RWPE2 (cell line): Measurements from ENCODE around the gene VWC2L.
A peak's percentile ranks its signal among the peaks of the same experiment; 100 is the strongest.

ENCODE experiments used
- ATAC-seq: fragments of 200-7000 bp; cut with Tn5 transposase; 3 replicates; pipeline ENCODE4 v1.9.1; 2021; ENCODE audit warnings: low read depth
- DNase-seq: peaks from one replicate; pipeline ENCODE4 v3.0.0-alpha.2; 2020; ENCODE audit warnings: low spot score
- H3K27ac ChIP-seq: fragments of 450-650 bp; 2 replicates; pipeline ENCODE4 v1.5.1; 2017; ENCODE audit warnings: mild to moderate bottlenecking; ENCODE audit not compliant: poor library complexity, severe bottlenecking
- H3K27me3 ChIP-seq: fragments of 250-450 bp; sonication (Bioruptor Pico); 2 replicates; pipeline ENCODE4 v1.5.1; 2021; ENCODE audit warnings: mild to moderate bottlenecking, moderate library complexity; ENCODE audit not compliant: insufficient read depth, poor library complexity, severe bottlenecking
- H3K36me3 ChIP-seq: fragments of 250-450 bp; sonication (Bioruptor Pico); 2 replicates; pipeline ENCODE4 v1.5.1; 2020; ENCODE audit warnings: low read depth, mild to moderate bottlenecking, moderate library complexity
- H3K4me1 ChIP-seq: fragments of 250-450 bp; sonication (Bioruptor Pico); 2 replicates; pipeline ENCODE4 v1.5.1; 2021; ENCODE audit warnings: mild to moderate bottlenecking, moderate library complexity; ENCODE audit not compliant: insufficient read depth, poor library complexity, severe bottlenecking
- H3K4me3 ChIP-seq: fragments of 250-450 bp; sonication (Bioruptor Pico); 2 replicates; pipeline ENCODE4 v1.5.1; 2021; ENCODE audit warnings: mild to moderate bottlenecking, moderate library complexity; ENCODE audit not compliant: severe bottlenecking
- H3K9me3 ChIP-seq: fragments of 250-450 bp; sonication (Bioruptor Pico); 2 replicates; pipeline ENCODE4 v1.5.1; 2021; ENCODE audit warnings: mild to moderate bottlenecking, moderate library complexity; ENCODE audit not compliant: severe bottlenecking
- TF ChIP-seq, protein P1 (sequence below): fragments of 450-650 bp; IDR thresholded peaks from one replicate; pipeline ENCODE4 v1.5.1; 2017; ENCODE audit warnings: mild to moderate bottlenecking, moderate library complexity; ENCODE audit not compliant: poor library complexity, severe bottlenecking

VWC2L gene

GRCh38 chr2:214386720-214387119 lies 24.1 kb upstream of the VWC2L start:
- peaks cover 11% of the 10 kb centered on the region for H3K4me1 ChIP-seq
- H3K9me3 ChIP-seq = no peaks in the 10 kb centered on the region
- H3K36me3 ChIP-seq = no peaks in the 10 kb centered on the region
- no peak overlapping the region for H3K27ac ChIP-seq
- no peak overlapping the region for H3K4me3 ChIP-seq
- H3K27me3 ChIP-seq = no peaks in the 10 kb centered on the region
- no peak for DNase-seq
- ATAC-seq = no peak
- TF ChIP-seq, protein P1, sequence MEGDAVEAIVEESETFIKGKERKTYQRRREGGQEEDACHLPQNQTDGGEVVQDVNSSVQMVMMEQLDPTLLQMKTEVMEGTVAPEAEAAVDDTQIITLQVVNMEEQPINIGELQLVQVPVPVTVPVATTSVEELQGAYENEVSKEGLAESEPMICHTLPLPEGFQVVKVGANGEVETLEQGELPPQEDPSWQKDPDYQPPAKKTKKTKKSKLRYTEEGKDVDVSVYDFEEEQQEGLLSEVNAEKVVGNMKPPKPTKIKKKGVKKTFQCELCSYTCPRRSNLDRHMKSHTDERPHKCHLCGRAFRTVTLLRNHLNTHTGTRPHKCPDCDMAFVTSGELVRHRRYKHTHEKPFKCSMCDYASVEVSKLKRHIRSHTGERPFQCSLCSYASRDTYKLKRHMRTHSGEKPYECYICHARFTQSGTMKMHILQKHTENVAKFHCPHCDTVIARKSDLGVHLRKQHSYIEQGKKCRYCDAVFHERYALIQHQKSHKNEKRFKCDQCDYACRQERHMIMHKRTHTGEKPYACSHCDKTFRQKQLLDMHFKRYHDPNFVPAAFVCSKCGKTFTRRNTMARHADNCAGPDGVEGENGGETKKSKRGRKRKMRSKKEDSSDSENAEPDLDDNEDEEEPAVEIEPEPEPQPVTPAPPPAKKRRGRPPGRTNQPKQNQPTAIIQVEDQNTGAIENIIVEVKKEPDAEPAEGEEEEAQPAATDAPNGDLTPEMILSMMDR = no peak

GRCh38 chr2:214389334-214389733 lies 21.5 kb upstream of the VWC2L start:
- peaks cover under 1% of the 10 kb centered on the region for H3K4me1 ChIP-seq
- no peaks in the 10 kb centered on the region for H3K36me3 ChIP-seq
- no peaks in the 10 kb centered on the region for H3K27me3 ChIP-seq
- H3K27ac ChIP-seq = no peak overlapping the region
- no peak for ATAC-seq
- no peak overlapping the region for H3K4me3 ChIP-seq
- H3K9me3 ChIP-seq = no peaks in the 10 kb centered on the region
- TF ChIP-seq, protein P1 = no peak
- DNase-seq = no peak

DNA sequence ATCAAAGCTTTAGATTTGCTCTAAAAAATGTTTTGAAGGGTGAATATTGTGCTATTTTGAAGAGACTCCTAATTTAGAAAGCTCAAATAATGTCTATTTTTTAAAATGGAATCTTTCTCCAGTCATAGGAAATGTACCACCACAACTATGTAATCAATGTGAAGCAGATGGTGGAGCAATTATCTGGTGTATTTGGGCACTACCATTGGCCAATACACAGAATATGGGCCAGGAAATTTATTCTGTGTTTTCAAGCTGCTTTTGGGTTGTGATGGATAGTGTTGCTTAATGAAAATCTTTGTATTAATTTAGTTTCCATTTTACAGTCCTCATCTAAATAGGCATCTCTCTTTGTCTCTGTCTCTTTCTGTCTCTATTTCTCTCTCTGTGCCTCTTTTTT lies 17.1 kb upstream of the VWC2L start:
- DNase-seq (no peak), ATAC-seq (no peak)
- H3K9me3 ChIP-seq = no peaks in the 10 kb centered on the region
- H3K27ac ChIP-seq = no peak overlapping the region
- no peak overlapping the region for H3K4me3 ChIP-seq
- TF ChIP-seq, protein P1 = no peak
- H3K27me3 ChIP-seq = no peaks in the 10 kb centered on the region
- H3K4me1 ChIP-seq = peaks cover 8% of the 10 kb centered on the region
- H3K36me3 ChIP-seq = no peaks in the 10 kb centered on the region

- DNase-seq = no peak
Observed at GRCh38 chr2:214395040-214395439, 15.8 kb upstream of the VWC2L start.

DNA sequence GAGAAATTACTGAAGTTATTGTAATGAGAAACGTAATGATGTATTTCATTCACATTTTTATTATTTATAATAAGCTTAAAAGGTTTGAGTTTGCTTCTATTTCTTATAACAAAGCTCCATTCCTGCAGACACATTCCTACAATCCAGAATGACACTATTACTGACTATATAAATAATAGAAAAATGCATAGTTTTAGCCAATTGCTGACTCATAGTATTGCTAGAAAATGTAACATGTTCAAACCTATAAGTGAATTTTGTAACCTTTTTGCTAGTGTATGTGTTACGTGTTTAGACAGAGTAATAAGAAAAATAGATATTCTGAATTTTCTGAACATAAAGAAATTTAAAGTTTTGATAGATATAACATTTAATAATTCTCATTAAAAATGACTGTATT lies 9.3 kb upstream of the VWC2L start:
- Histone ChIP-seq H3K36me3 (no peaks in the 10 kb centered on the region), H3K27ac (peak overlapping the region; percentile 54), H3K4me3 (no peak overlapping the region), H3K9me3 (no peaks in the 10 kb centered on the region), H3K4me1 (peaks cover 19% of the 10 kb centered on the region), H3K27me3 (no peaks in the 10 kb centered on the region)
- DNase-seq = no peak
- peak; percentile 93 for ATAC-seq
- TF ChIP-seq, protein P1 = no peak

More at GRCh38 chr2:214395040-214395439, 15.8 kb upstream of the VWC2L start:
- Histone ChIP-seq H3K36me3 (no peaks in the 10 kb centered on the region), H3K27ac (peak overlapping the region; percentile 25), H3K4me1 (peaks cover 8% of the 10 kb centered on the region), H3K27me3 (no peaks in the 10 kb centered on the region), H3K9me3 (no peaks in the 10 kb centered on the region), H3K4me3 (no peak overlapping the region)
- ATAC-seq = peak; percentile 77; the same call in 2 of the 3 replicates
- TF ChIP-seq, protein P1 = no peak
